Endothelial cell (in vitro differentiated cells): Measurements from ENCODE around the gene IGF2R. TPM values are rescaled to one million over a fixed set of nuclear protein-coding genes. Genes with fewer than 3 reads are reported as not detected.

Experiments used
- DNase-seq: peaks from one replicate; pipeline ENCODE4 v3.0.0; 2021; ENCODE audit warnings: low spot score
- H3K27ac Mint-ChIP-seq: one replicate; pipeline ENCODE4 v1.8.0; 2021; ENCODE audit warnings: mixed read lengths, inconsistent platforms; ENCODE audit not compliant: unreplicated experiment
- H3K27me3 Mint-ChIP-seq: one replicate; pipeline ENCODE4 v1.8.0; 2021; ENCODE audit warnings: mild to moderate bottlenecking, moderate library complexity, mixed read lengths, inconsistent platforms; ENCODE audit not compliant: unreplicated experiment
- H3K36me3 Mint-ChIP-seq: one replicate; pipeline ENCODE4 v1.8.0; 2021; ENCODE audit warnings: mild to moderate bottlenecking, low read depth, mixed read lengths, inconsistent platforms; ENCODE audit not compliant: unreplicated experiment
- H3K4me1 Mint-ChIP-seq: one replicate; pipeline ENCODE4 v1.8.0; 2021; ENCODE audit warnings: mild to moderate bottlenecking, mixed read lengths, inconsistent platforms; ENCODE audit not compliant: unreplicated experiment
- H3K4me3 Mint-ChIP-seq: one replicate; pipeline ENCODE4 v1.8.0; 2021; ENCODE audit warnings: mild to moderate bottlenecking, mixed read lengths, inconsistent platforms; ENCODE audit not compliant: unreplicated experiment
- H3K9me3 Mint-ChIP-seq: one replicate; pipeline ENCODE4 v1.8.0; 2021; ENCODE audit warnings: mixed read lengths, inconsistent platforms; ENCODE audit not compliant: unreplicated experiment
- CTCF ChIP-seq: fragments of 200-600 bp; sonication (generic); IDR thresholded peaks from one replicate; pipeline ENCODE4 v1.5.0; 2021; ENCODE audit warnings: antibody characterized with exemption; ENCODE audit not compliant: unreplicated experiment
- total RNA-seq: library from RNA; stranded (reverse); fragmentation: NEBNext Ultra II Directional; extraction: Animal tissue kit (Norgen Biotek cat#: 25700); gene quantifications from one replicate; pipeline ENCODE4 v1.2.1, GENCODE V29; 2021; ENCODE audit not compliant: unreplicated experiment

Gene IGF2R
- total RNA-seq, 1 donor from 2014 or later: 108 TPM

GRCh38 chr6:160093946-160094345 lies 125.1 kb downstream of the IGF2R start:
- Mint-ChIP-seq H3K4me3 (no peak overlapping the region), H3K27me3 (peaks cover 4% of the 10 kb centered on the region), H3K27ac (no peak overlapping the region), H3K4me1 (no peaks in the 10 kb centered on the region), H3K36me3 (peaks cover 62% of the 10 kb centered on the region), H3K9me3 (no peaks in the 10 kb centered on the region)
- DNase-seq: no peak
- TF ChIP-seq CTCF: no peak

- H3K27me3 Mint-ChIP-seq: peaks cover 5% of the 10 kb centered on the region
- H3K9me3 Mint-ChIP-seq: no peaks in the 10 kb centered on the region
- H3K4me3 Mint-ChIP-seq: no peak overlapping the region
- peaks cover 53% of the 10 kb centered on the region for H3K36me3 Mint-ChIP-seq
- H3K4me1 Mint-ChIP-seq: peaks cover 3% of the 10 kb centered on the region
- no peak for DNase-seq
- no peak overlapping the region for H3K27ac Mint-ChIP-seq
- no peak for TF ChIP-seq CTCF
Observed at GRCh38 chr6:160095146-160095845, 126.4 kb downstream of the IGF2R start.

GRCh38 chr6:160101277-160102205 lies 132.7 kb downstream of the IGF2R start:
- no peak for TF ChIP-seq CTCF
- peaks cover 44% of the 10 kb centered on the region for H3K36me3 Mint-ChIP-seq
- H3K27ac Mint-ChIP-seq: peak overlapping the region; percentile 84
- DNase-seq: no peak
- H3K4me3 Mint-ChIP-seq: no peak overlapping the region
- H3K9me3 Mint-ChIP-seq: no peaks in the 10 kb centered on the region
- peaks cover 2% of the 10 kb centered on the region for H3K27me3 Mint-ChIP-seq
- peaks cover 11% of the 10 kb centered on the region for H3K4me1 Mint-ChIP-seq

GRCh38 chr6:160102399-160102798 lies 133.5 kb downstream of the IGF2R start:
- H3K27me3 Mint-ChIP-seq: peaks cover 6% of the 10 kb centered on the region
- H3K36me3 Mint-ChIP-seq: peaks cover 45% of the 10 kb centered on the region
- peaks cover 18% of the 10 kb centered on the region for H3K4me1 Mint-ChIP-seq
- H3K9me3 Mint-ChIP-seq: no peaks in the 10 kb centered on the region
- H3K4me3 Mint-ChIP-seq: no peak overlapping the region
- DNase-seq: no peak
- TF ChIP-seq CTCF: no peak
- no peak overlapping the region for H3K27ac Mint-ChIP-seq
